ENCODE results near the gene PIK3CG.

The PIK3CG gene

GRCh38 chr7:106864298-106865081 lies 592 bp upstream of the PIK3CG start:
- no peaks in the 10 kb centered on the region for H3K36me3 ChIP-seq (ENCODE audit: control insufficient read depth in 2 of 2, insufficient read depth in 1 of 2, low read length in 2 of 2)
- no peaks in the 10 kb centered on the region for H3K9me3 ChIP-seq (ENCODE audit: control insufficient read depth, insufficient read depth, low read depth, low read length)
- H3K4me1 ChIP-seq (ENCODE audit: control insufficient read depth, insufficient read depth, low read length) = no peaks in the 10 kb centered on the region
- POLR2A ChIA-PET = interaction anchor here (0.7 kb wide), 1 partner anchor 311 kb away, joined by 5 read pairs; no protein-coding TSS in a partner anchor
- TF ChIP-seq ZSCAN5A (tag by site-specific recombination; IDR thresholded peaks at IDR 0.05) = no peak
- no peak for TF ChIP-seq PATZ1 (tag by site-specific recombination; IDR thresholded peaks at IDR 0.05)
- TF ChIP-seq ZNF514 (tag by site-specific recombination; IDR thresholded peaks at IDR 0.05) = no peak
- TF ChIP-seq SP7 (tag by site-specific recombination; IDR thresholded peaks at IDR 0.05) = no peak
- TF ChIP-seq ZNF549 (tag by site-specific recombination; IDR thresholded peaks at IDR 0.05) = no peak
- no peak for TF ChIP-seq ZNF555 (tag by site-specific recombination; conservative IDR thresholded peaks at IDR 0.05)
- TF ChIP-seq ZEB2 (tag by site-specific recombination; IDR thresholded peaks at IDR 0.05) = no peak
- no peak for TF ChIP-seq ZNF48 (tag by site-specific recombination; IDR thresholded peaks at IDR 0.05)
- no peak for TF ChIP-seq ZNF623 (tag by site-specific recombination; IDR thresholded peaks at IDR 0.05)
- no peak for TF ChIP-seq ZNF610 (tag by site-specific recombination; IDR thresholded peaks at IDR 0.05; ENCODE audit: borderline replicate concordance)
- TF ChIP-seq KLF16 (tag by site-specific recombination; IDR thresholded peaks at IDR 0.05) = no peak
- TF ChIP-seq MYNN (tag by site-specific recombination; IDR thresholded peaks at IDR 0.05; ENCODE audit: borderline replicate concordance) = no peak
- TF ChIP-seq ZNF223 (tag by site-specific recombination; IDR thresholded peaks at IDR 0.05) = no peak
- no peak for TF ChIP-seq ZNF664 (tag by site-specific recombination; IDR thresholded peaks at IDR 0.05)
- TF ChIP-seq ZBTB21 (tag by site-specific recombination; IDR thresholded peaks at IDR 0.05) = no peak
- TF ChIP-seq ZNF510 (tag by site-specific recombination; IDR thresholded peaks at IDR 0.05; ENCODE audit: insufficient replicate concordance) = no peak
- no peak overlapping the region for H3K4me3 ChIP-seq (ENCODE audit: low read depth, low read length)
- CTCF ChIA-PET = interaction anchor here (0.8 kb wide), 2 partner anchors 16 to 85 kb away, joined by 3 to 4 read pairs; no protein-coding TSS in a partner anchor
- H3K27ac ChIP-seq (ENCODE audit: extremely low read depth, low read depth, low read length) = no peak overlapping the region

GRCh38 chr7:106866298-106867281 lies 1.5 kb downstream of the PIK3CG start:
- POLR2A ChIA-PET = no interaction called here

More at GRCh38 chr7:106866298-106867281, 1.5 kb downstream of the PIK3CG start:
- Histone ChIP-seq H3K4me3 (ENCODE audit: low read depth, low read length) (no peak overlapping the region), H3K36me3 (ENCODE audit: control insufficient read depth in 2 of 2, insufficient read depth in 1 of 2, low read length in 2 of 2) (no peaks in the 10 kb centered on the region), H3K9me3 (ENCODE audit: control insufficient read depth, insufficient read depth, low read depth, low read length) (no peaks in the 10 kb centered on the region), H3K27ac (ENCODE audit: extremely low read depth, low read depth, low read length) (no peak overlapping the region), H3K4me1 (ENCODE audit: control insufficient read depth, insufficient read depth, low read length) (no peaks in the 10 kb centered on the region)
- CTCF ChIA-PET = interaction anchor here (0.6 kb wide), 1 partner anchor 847 kb away, joined by 3 read pairs; no protein-coding TSS in a partner anchor
- TF ChIP-seq ZBTB26 (tag by site-specific recombination; optimal IDR thresholded peaks at IDR 0.05) (no peak), ZNF23 (tag by site-specific recombination; IDR thresholded peaks at IDR 0.05; ENCODE audit: borderline replicate concordance) (no peak), BCL6B (tag by site-specific recombination; IDR thresholded peaks at IDR 0.05) (no peak), ZBTB44 (tag by site-specific recombination; IDR thresholded peaks at IDR 0.05) (no peak)
